Measurements from ENCODE around the gene BTBD2. TPM values are rescaled to one million over a fixed set of nuclear protein-coding genes. Genes with fewer than 3 reads are reported as not detected.

Gene BTBD2
- 19.2 to 24.7 TPM (median 22.3 TPM) in 3 replicates for polyA plus RNA-seq
- 8.6 TPM for polyA plus RNA-seq (2011; ENCODE audit: low read depth)
- 11.0 and 32.9 TPM in 2 replicates for polyA plus RNA-seq (2011; cell fraction: cytosol; rRNA removed)
- 14.9 and 23.3 TPM in 2 replicates for polyA plus RNA-seq (2011; cell fraction: nucleus; rRNA removed)
- polyA plus RNA-seq (2012; ENCODE audit: low replicate concordance), result 25.2 and 57.3 TPM in 2 replicates
- 17.0 to 54.3 TPM (median 18.8 TPM) in 3 replicates for polyA minus RNA-seq
- polyA minus RNA-seq (2011; cell fraction: cytosol; rRNA and poly(A)+ RNA removed), result 68.1 TPM
- 18.3 and 19.4 TPM in 2 replicates for polyA minus RNA-seq (2011; cell fraction: nucleus; rRNA and poly(A)+ RNA removed)

DNA sequence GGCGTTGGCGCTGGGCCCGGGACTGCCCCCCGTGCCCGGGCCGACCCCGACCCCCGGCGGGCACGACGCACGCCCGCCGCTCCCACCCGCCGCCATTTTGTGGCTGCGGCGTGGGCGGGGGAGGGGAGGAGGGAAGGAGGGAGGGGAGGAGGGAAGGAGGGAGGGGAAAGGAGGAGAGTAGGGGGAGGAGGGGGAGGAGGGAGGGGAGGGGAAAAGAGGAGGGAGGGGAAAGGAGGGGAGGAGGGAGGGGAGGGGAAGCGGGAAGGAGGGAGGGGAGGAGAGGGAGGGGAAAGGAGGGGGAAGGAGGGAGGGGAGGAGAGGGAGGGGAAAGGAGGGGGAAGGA, at the start of gene BTBD2:
TSS of gene BTBD2 (minus strand) at position 107 of the 343 bp plus-strand sequence. CDS start at position 96, 11 bp downstream.
- TF ChIP-seq EZH2 (IDR thresholded peaks at IDR 0.05; ENCODE audit: low read length), result no peak
- TF ChIP-seq, protein P1, sequence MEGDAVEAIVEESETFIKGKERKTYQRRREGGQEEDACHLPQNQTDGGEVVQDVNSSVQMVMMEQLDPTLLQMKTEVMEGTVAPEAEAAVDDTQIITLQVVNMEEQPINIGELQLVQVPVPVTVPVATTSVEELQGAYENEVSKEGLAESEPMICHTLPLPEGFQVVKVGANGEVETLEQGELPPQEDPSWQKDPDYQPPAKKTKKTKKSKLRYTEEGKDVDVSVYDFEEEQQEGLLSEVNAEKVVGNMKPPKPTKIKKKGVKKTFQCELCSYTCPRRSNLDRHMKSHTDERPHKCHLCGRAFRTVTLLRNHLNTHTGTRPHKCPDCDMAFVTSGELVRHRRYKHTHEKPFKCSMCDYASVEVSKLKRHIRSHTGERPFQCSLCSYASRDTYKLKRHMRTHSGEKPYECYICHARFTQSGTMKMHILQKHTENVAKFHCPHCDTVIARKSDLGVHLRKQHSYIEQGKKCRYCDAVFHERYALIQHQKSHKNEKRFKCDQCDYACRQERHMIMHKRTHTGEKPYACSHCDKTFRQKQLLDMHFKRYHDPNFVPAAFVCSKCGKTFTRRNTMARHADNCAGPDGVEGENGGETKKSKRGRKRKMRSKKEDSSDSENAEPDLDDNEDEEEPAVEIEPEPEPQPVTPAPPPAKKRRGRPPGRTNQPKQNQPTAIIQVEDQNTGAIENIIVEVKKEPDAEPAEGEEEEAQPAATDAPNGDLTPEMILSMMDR (optimal IDR thresholded peaks at IDR 0.05 in 1 of 3, IDR thresholded peaks at IDR 0.05 in 1 of 3, conservative IDR thresholded peaks at IDR 0.05 in 1 of 3; ENCODE audit: extremely low read depth in 1 of 3, insufficient read depth in 2 of 3, low read length in 3 of 3), result no peak
- DNase-seq (ENCODE audit: low read depth, low spot score) (no peak), FAIRE-seq (no peak)
- Histone ChIP-seq H3K4me1 (ENCODE audit: control insufficient read depth, extremely low read depth, insufficient read depth, low read length) (peaks cover 5% of the 10 kb centered on the region), H3K9me3 (ENCODE audit: control insufficient read depth, low read depth, low read length) (no peaks in the 10 kb centered on the region), H3K27me3 (ENCODE audit: control insufficient read depth, extremely low read depth, insufficient read depth, low read length) (no peaks in the 10 kb centered on the region), H4K20me1 (ENCODE audit: control insufficient read depth, extremely low read depth, insufficient read depth, low read length) (no peaks in the 10 kb centered on the region), H3K79me2 (ENCODE audit: control insufficient read depth, insufficient read depth, low read length) (peaks cover 26% of the 10 kb centered on the region), H3K9me1 (ENCODE audit: control insufficient read depth, extremely low read depth, insufficient read depth, low read length) (no peaks in the 10 kb centered on the region), H3K9ac (ENCODE audit: control insufficient read depth, extremely low read depth, insufficient read depth, low read length) (peak within 1 kb of the TSS; percentile 64), H3K4me2 (ENCODE audit: control insufficient read depth, extremely low read depth, insufficient read depth, low read depth, low read length) (peak within 1 kb of the TSS; percentile 71), H3K27ac (ENCODE audit: control insufficient read depth, insufficient read depth, low read length) (no peak within 1 kb of the TSS), H3K4me3 (ENCODE audit: control insufficient read depth in 2 of 3, extremely low read depth in 1 of 3, insufficient read depth in 2 of 3, low read depth in 1 of 3, low read length in 3 of 3) (peak within 1 kb of the TSS; percentile 65 to 84 (median 65)), H2AFZ (ENCODE audit: control insufficient read depth, low read length) (peak within 1 kb of the TSS; percentile 33), H3K36me3 (ENCODE audit: control insufficient read depth in 2 of 2, extremely low read depth in 1 of 2, insufficient read depth in 2 of 2, low read length in 2 of 2) (no peaks in the 10 kb centered on the region)
- dilution Hi-C loops (cut with MboI; ENCODE audit: extremely low pct_ligation_motif_present, low sequenced_read_pairs), result no loop called here

DNA sequence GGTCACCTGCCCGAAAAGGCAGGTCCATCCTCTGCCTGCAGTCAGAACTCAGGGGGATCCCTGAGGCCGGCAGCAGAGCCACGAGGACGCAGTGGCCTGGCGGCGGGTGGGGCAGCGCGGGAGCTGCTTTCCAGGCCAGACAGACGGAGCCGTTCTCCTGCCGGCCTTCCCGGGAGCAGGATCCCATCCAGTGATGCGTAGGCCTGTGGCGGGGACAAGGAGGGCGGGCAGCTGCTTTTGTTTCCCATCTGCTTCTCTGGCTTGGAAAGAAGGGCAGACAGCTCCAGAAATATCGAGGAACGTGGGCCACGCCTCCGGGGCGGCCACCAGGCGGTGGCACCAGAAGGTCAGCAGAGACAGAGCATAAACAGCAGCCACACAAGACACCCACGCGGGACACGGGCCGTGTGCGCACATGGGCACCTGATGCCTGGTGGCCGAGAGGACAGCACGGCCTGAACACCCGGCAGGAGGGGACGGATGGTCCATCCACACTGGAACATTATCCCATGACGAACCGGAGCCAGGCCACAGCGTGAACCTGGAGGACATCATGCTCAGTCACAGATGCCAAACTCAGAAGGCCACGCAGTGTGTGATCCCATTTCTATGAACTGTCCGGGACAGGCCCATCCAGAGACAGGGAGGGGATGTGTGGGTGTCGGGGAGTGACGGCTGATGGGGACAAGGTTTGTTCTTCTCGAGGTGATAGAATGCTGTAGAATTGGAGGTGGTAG, 49.4 kb upstream of the BTBD2 start:
- dilution Hi-C loops (cut with MboI; ENCODE audit: extremely low pct_ligation_motif_present, low sequenced_read_pairs), result no loop called here
- no peak overlapping the region for H3K4me2 ChIP-seq (ENCODE audit: control insufficient read depth, extremely low read depth, insufficient read depth, low read depth, low read length)
- DNase-seq (ENCODE audit: low read depth, low spot score) (no peak), FAIRE-seq (no peak)
- no peak overlapping the region for H3K27ac ChIP-seq (ENCODE audit: control insufficient read depth, insufficient read depth, low read length)
- H3K9me3 ChIP-seq (ENCODE audit: control insufficient read depth, low read depth, low read length), result no peaks in the 10 kb centered on the region
- no peaks in the 10 kb centered on the region for H3K27me3 ChIP-seq (ENCODE audit: control insufficient read depth, extremely low read depth, insufficient read depth, low read length)
- H2AFZ ChIP-seq (ENCODE audit: control insufficient read depth, low read length), result no peak overlapping the region
- no peaks in the 10 kb centered on the region for H3K36me3 ChIP-seq (ENCODE audit: control insufficient read depth in 2 of 2, extremely low read depth in 1 of 2, insufficient read depth in 2 of 2, low read length in 2 of 2)
- H3K4me3 ChIP-seq (ENCODE audit: control insufficient read depth in 2 of 3, extremely low read depth in 1 of 3, insufficient read depth in 2 of 3, low read depth in 1 of 3, low read length in 3 of 3), result no peak overlapping the region
- H3K9ac ChIP-seq (ENCODE audit: control insufficient read depth, extremely low read depth, insufficient read depth, low read length), result no peak overlapping the region
- TF ChIP-seq EZH2 (IDR thresholded peaks at IDR 0.05; ENCODE audit: low read length), result no peak
- TF ChIP-seq, protein P1 (optimal IDR thresholded peaks at IDR 0.05 in 1 of 3, IDR thresholded peaks at IDR 0.05 in 1 of 3, conservative IDR thresholded peaks at IDR 0.05 in 1 of 3; ENCODE audit: extremely low read depth in 1 of 3, insufficient read depth in 2 of 3, low read length in 3 of 3), result no peak
- H3K9me1 ChIP-seq (ENCODE audit: control insufficient read depth, extremely low read depth, insufficient read depth, low read length), result no peaks in the 10 kb centered on the region
- H3K4me1 ChIP-seq (ENCODE audit: control insufficient read depth, extremely low read depth, insufficient read depth, low read length), result peaks cover 20% of the 10 kb centered on the region
- no peaks in the 10 kb centered on the region for H4K20me1 ChIP-seq (ENCODE audit: control insufficient read depth, extremely low read depth, insufficient read depth, low read length)
- no peaks in the 10 kb centered on the region for H3K79me2 ChIP-seq (ENCODE audit: control insufficient read depth, insufficient read depth, low read length)
